HG02870 (cell line): ENCODE measurements around the gene ENDOV.

Experiments used
- ATAC-seq: cut with Tn5 transposase; IDR thresholded peaks from one replicate; pipeline ENCODE4 v1.9.1; 2021; ENCODE audit warnings: mild to moderate bottlenecking, moderate library complexity; ENCODE audit not compliant: unreplicated experiment

Gene ENDOV

GRCh38 chr17:80480248-80480647 lies 65.3 kb downstream of the ENDOV start:
- ATAC-seq, result no peak

GRCh38 chr17:80481284-80482057 lies 66.5 kb downstream of the ENDOV start:
- ATAC-seq, result no peak

GRCh38 chr17:80482058-80482318 lies 67.0 kb downstream of the ENDOV start:
- ATAC-seq, result no peak

DNA sequence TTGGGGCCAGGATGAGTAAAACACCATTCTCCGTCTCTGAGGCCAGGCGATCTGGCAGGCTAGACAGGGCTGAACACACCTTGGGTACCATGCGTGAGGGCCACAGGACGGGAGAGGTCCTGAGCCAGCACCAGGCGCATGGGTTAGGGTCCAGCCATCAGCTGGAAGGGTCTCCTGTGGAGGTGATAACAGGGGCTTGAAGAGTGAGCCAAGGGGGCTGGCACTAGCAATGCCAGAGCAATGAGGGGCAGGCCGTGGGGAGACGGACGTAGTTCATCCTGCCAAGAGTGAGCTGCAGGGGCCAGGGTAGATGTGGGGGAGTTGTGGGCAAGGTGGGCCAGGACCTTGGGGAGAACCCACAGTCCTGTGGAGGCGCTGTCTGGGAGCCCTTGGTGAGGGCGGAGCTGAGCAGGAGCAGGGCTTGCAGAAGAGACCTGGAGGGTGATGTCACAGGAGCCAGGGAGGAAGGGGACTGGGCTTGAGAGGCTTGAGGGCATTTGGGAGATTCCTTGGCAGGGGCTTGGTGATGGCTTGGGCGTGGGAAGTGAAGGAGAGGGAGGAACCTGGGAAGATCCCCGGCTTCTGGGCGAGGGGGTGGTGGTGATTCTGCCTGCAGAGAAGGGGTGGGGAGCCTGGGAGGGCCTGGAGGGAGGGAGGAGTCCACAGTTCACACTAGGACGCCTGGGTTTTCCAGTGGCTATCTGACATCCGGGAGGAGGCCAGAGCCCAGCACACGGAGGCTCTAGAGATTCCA lies 67.8 kb downstream of the ENDOV start:
- no peak for ATAC-seq

DNA sequence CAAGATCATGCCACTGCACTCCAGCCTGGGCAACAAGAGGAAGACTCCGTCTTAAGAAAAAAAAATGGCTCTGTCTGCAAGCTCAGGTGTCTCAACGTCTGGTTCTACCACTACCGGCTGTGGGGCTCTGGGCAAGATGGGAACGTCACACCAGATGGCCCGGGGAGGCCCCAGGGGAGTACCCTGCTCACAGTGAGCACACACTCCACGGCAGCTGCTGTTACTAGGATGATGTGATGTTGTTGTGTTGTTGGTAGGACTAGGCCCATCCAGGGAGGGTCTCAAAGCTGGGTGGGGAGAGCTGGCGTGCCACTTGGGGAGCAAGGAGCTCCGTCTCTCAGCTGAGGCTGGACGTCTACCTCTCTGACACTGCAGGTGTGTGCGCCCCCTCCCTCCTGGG lies 70.9 kb downstream of the ENDOV start:
- no peak for ATAC-seq

GRCh38 chr17:80486692-80487091 lies 71.7 kb downstream of the ENDOV start:
- ATAC-seq, result no peak

DNA sequence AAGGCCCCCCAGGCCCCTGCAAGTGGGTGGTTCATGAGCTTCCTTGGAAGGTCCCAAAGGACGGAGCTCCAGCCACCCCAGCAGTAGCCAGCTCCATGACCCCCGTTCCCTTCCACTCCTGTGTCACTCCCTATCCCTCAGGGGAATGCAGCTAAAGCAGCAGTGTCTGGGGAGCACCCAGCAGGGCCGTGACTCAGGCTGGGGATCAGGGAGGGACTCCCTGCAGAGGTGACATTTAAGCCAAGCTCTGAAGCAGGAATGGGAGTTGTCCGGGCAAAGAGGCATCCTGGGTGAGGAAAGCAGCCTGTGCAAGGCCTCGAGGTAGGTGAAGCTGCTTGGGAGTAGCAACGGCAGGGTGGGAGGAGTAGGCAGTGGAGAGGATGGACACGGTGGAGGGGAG lies 72.5 kb downstream of the ENDOV start:
- no peak for ATAC-seq
